Activated CD4-positive, alpha-beta memory T cell treated with anti-CD3 and anti-CD28 coated beads, Interleukin-2, amount 10 ng/mL, durations not matched to agents 7 days and 5 days (primary cell): Measurements from ENCODE around the gene CA10. TPM values are rescaled to one million over a fixed set of nuclear protein-coding genes. Genes with fewer than 3 reads are reported as not detected.

ENCODE experiments used
- CTCF ChIA-PET: fragments of 350-600 bp; sonication (Branson Sonifier 250); formaldehyde crosslinking; loops from one replicate; lab custom pipeline; 2021; ENCODE audit warnings: antibody characterized with exemption, inconsistent platforms; lab: Charles Lee
- POLR2A ChIA-PET: fragments of 350-600 bp; sonication (Branson Sonifier 250); formaldehyde crosslinking; loops from one replicate; lab custom pipeline; 2021; ENCODE audit warnings: antibody characterized with exemption; lab: Charles Lee
- DNase-seq: peaks from one replicate; pipeline ENCODE4 v3.0.0-alpha.2; 2020
- H3K27ac Mint-ChIP-seq: one replicate; pipeline ENCODE4 v1.8.0; 2021; ENCODE audit warnings: mild to moderate bottlenecking, mixed read lengths
- H3K27me3 Mint-ChIP-seq: one replicate; pipeline ENCODE4 v1.8.0; 2021; ENCODE audit warnings: mixed read lengths
- H3K36me3 Mint-ChIP-seq: one replicate; pipeline ENCODE4 v1.8.0; 2021; ENCODE audit warnings: low read depth, mixed read lengths
- H3K4me1 Mint-ChIP-seq: one replicate; pipeline ENCODE4 v1.8.0; 2021; ENCODE audit warnings: mixed read lengths
- H3K4me3 Mint-ChIP-seq: one replicate; pipeline ENCODE4 v1.8.0; 2021; ENCODE audit warnings: mild to moderate bottlenecking, mixed read lengths
- H3K9me3 Mint-ChIP-seq: one replicate; pipeline ENCODE4 v1.8.0; 2021; ENCODE audit warnings: mixed read lengths
- total RNA-seq, 2 experiments: library from RNA; stranded (reverse); gene quantifications; one replicate each; pipeline ENCODE4 v1.2.3, GENCODE V29; 2021

The CA10 gene
- total RNA-seq, 2 experiments from 2014 or later = not detected

GRCh38 chr17:51802544-51802943 lies 356.0 kb downstream of the CA10 start:
- Mint-ChIP-seq H3K27me3 (no peaks in the 10 kb centered on the region), H3K9me3 (peaks cover under 1% of the 10 kb centered on the region), H3K27ac (no peak overlapping the region), H3K36me3 (no peaks in the 10 kb centered on the region), H3K4me1 (no peaks in the 10 kb centered on the region), H3K4me3 (no peak overlapping the region)
- DNase-seq = no peak
- ChIA-PET CTCF (interaction anchor here (0.9 kb wide), 1 partner anchor 58 kb away, joined by 3 read pairs; no protein-coding TSS in a partner anchor), POLR2A (no interaction called here)

DNA sequence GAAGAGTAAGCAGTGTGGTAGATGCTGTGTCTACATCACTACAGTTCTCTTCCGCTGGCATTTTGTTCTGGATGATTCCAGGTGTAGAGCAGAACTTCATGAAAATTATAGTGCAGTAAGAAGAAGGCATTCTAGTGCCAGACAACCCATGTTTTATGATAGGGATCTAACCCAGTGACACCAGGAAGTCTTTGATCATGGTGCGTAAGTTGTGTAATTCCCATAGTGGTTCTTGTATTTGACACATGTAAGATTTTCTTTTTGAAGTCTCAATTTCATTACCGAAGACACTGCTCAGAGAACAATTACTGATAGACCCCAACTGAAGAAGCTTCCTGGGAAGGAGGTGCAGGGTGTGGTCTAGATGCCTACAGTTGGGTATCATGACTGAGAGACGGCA lies 356.9 kb downstream of the CA10 start:
- ChIA-PET POLR2A (no interaction called here), CTCF (no interaction called here)
- H3K9me3 Mint-ChIP-seq = no peaks in the 10 kb centered on the region
- no peak for DNase-seq
- no peak overlapping the region for H3K4me3 Mint-ChIP-seq
- H3K27ac Mint-ChIP-seq = no peak overlapping the region
- H3K27me3 Mint-ChIP-seq = no peaks in the 10 kb centered on the region
- no peaks in the 10 kb centered on the region for H3K36me3 Mint-ChIP-seq
- no peaks in the 10 kb centered on the region for H3K4me1 Mint-ChIP-seq

DNA sequence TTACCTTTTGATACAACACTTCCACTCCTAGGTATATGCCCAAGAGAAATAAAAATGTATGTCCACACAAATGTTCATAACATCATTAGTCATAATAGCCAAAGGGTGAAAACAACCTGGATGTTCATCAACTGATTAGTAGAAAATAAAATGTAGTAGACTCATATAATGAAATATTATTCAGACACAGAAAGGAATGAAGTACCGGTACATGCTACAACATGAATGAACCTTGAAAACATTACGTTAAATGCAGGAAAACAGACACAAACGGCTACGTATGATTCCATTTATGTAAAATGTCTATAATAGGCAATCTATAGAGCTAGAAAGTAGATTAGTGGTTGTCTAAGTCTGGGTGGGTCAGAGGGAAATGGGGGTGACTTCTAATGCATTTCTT lies 358.5 kb downstream of the CA10 start:
- H3K4me1 Mint-ChIP-seq = no peaks in the 10 kb centered on the region
- DNase-seq = no peak
- no peak overlapping the region for H3K4me3 Mint-ChIP-seq
- CTCF ChIA-PET = no interaction called here
- no peaks in the 10 kb centered on the region for H3K27me3 Mint-ChIP-seq
- no peak overlapping the region for H3K27ac Mint-ChIP-seq
- H3K9me3 Mint-ChIP-seq = no peaks in the 10 kb centered on the region
- H3K36me3 Mint-ChIP-seq = no peaks in the 10 kb centered on the region
- POLR2A ChIA-PET = no interaction called here

GRCh38 chr17:51799240-51799639 lies 359.3 kb downstream of the CA10 start:
- H3K9me3 Mint-ChIP-seq = no peaks in the 10 kb centered on the region
- no peak overlapping the region for H3K4me3 Mint-ChIP-seq
- no peak for DNase-seq
- no peak overlapping the region for H3K27ac Mint-ChIP-seq
- CTCF ChIA-PET = no interaction called here
- POLR2A ChIA-PET = no interaction called here
- no peaks in the 10 kb centered on the region for H3K36me3 Mint-ChIP-seq
- H3K27me3 Mint-ChIP-seq = no peaks in the 10 kb centered on the region
- H3K4me1 Mint-ChIP-seq = no peaks in the 10 kb centered on the region

GRCh38 chr17:51797150-51797549 lies 361.4 kb downstream of the CA10 start:
- POLR2A ChIA-PET = no interaction called here
- no peak for DNase-seq
- H3K36me3 Mint-ChIP-seq = no peaks in the 10 kb centered on the region
- no peaks in the 10 kb centered on the region for H3K27me3 Mint-ChIP-seq
- H3K4me3 Mint-ChIP-seq = no peak overlapping the region
- H3K4me1 Mint-ChIP-seq = no peaks in the 10 kb centered on the region
- H3K9me3 Mint-ChIP-seq = no peaks in the 10 kb centered on the region
- CTCF ChIA-PET = no interaction called here
- H3K27ac Mint-ChIP-seq = no peak overlapping the region

DNA sequence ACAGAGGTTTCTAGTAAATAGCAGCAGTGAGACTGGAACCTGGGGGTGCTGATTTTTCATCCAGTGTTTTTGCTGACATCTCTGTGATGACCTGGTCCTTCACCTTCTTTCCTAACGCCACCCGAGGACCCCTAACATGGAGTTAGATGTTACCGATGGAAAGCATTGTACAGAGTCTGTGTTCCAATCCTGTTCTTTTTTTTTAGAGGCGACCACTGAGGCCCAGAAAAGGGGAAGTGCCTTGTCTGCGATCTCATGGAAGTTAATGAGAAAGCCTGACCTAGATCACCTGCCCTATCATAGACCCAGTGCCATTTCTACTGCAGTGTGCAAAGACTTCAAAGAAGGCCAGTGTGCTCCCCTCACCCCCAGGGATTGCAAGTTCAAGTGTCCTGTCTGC lies 362.5 kb downstream of the CA10 start:
- POLR2A ChIA-PET = no interaction called here
- H3K27ac Mint-ChIP-seq = no peak overlapping the region
- H3K4me3 Mint-ChIP-seq = no peak overlapping the region
- no peaks in the 10 kb centered on the region for H3K9me3 Mint-ChIP-seq
- no peak for DNase-seq
- no peaks in the 10 kb centered on the region for H3K36me3 Mint-ChIP-seq
- H3K4me1 Mint-ChIP-seq = no peaks in the 10 kb centered on the region
- no peaks in the 10 kb centered on the region for H3K27me3 Mint-ChIP-seq
- CTCF ChIA-PET = no interaction called here

GRCh38 chr17:51795401-51795800 lies 363.1 kb downstream of the CA10 start:
- Mint-ChIP-seq H3K4me3 (no peak overlapping the region), H3K27me3 (no peaks in the 10 kb centered on the region), H3K4me1 (no peaks in the 10 kb centered on the region), H3K9me3 (no peaks in the 10 kb centered on the region), H3K27ac (no peak overlapping the region), H3K36me3 (no peaks in the 10 kb centered on the region)
- DNase-seq = no peak
- CTCF ChIA-PET = no interaction called here
- POLR2A ChIA-PET = no interaction called here

DNA sequence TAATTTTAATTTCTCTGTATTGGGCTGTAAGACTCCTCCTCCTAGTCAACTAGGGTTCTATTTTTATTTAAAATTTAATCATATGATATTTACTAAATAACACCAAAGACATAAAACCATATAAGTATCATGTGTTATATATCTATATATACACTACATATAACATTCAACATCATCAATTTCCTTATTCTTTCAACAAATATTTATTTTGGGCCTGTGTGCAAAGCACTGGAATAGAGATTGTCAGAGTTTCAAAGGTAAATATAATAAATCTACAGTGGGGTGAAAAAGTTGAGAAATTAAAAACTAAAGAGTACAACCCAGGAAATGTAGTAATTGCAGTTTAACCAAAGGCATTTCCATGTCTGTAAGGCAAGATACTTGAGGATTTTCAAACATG lies 364.0 kb downstream of the CA10 start:
- ChIA-PET POLR2A (no interaction called here), CTCF (no interaction called here)
- H3K27ac Mint-ChIP-seq = no peak overlapping the region
- H3K9me3 Mint-ChIP-seq = no peaks in the 10 kb centered on the region
- no peaks in the 10 kb centered on the region for H3K27me3 Mint-ChIP-seq
- DNase-seq = no peak
- no peaks in the 10 kb centered on the region for H3K36me3 Mint-ChIP-seq
- no peak overlapping the region for H3K4me3 Mint-ChIP-seq
- H3K4me1 Mint-ChIP-seq = no peaks in the 10 kb centered on the region

- no peaks in the 10 kb centered on the region for H3K4me1 Mint-ChIP-seq
- ChIA-PET POLR2A (no interaction called here), CTCF (no interaction called here)
- DNase-seq = no peak
- H3K27me3 Mint-ChIP-seq = no peaks in the 10 kb centered on the region
- no peak overlapping the region for H3K4me3 Mint-ChIP-seq
- H3K9me3 Mint-ChIP-seq = no peaks in the 10 kb centered on the region
- no peaks in the 10 kb centered on the region for H3K36me3 Mint-ChIP-seq
- H3K27ac Mint-ChIP-seq = no peak overlapping the region
These were observed 364.8 kb downstream of the CA10 start for GRCh38 chr17:51793686-51794085.

- Mint-ChIP-seq H3K9me3 (no peaks in the 10 kb centered on the region), H3K27ac (no peak overlapping the region), H3K27me3 (no peaks in the 10 kb centered on the region), H3K36me3 (no peaks in the 10 kb centered on the region), H3K4me1 (peaks cover 4% of the 10 kb centered on the region), H3K4me3 (no peak overlapping the region)
- CTCF ChIA-PET = no interaction called here
- no peak for DNase-seq
- POLR2A ChIA-PET = no interaction called here
These were observed 379.7 kb downstream of the CA10 start for GRCh38 chr17:51778842-51779241.

- H3K9me3 Mint-ChIP-seq = no peaks in the 10 kb centered on the region
These were observed 388.3 kb downstream of the CA10 start for GRCh38 chr17:51770027-51770759.

GRCh38 chr17:51769231-51769630 lies 389.3 kb downstream of the CA10 start:
- H3K9me3 Mint-ChIP-seq = no peaks in the 10 kb centered on the region
- DNase-seq = no peak
- peaks cover 9% of the 10 kb centered on the region for H3K4me1 Mint-ChIP-seq
- H3K27ac Mint-ChIP-seq = no peak overlapping the region
- no peak overlapping the region for H3K4me3 Mint-ChIP-seq
- H3K36me3 Mint-ChIP-seq = no peaks in the 10 kb centered on the region
- ChIA-PET CTCF (no interaction called here), POLR2A (no interaction called here)
- no peaks in the 10 kb centered on the region for H3K27me3 Mint-ChIP-seq

More at GRCh38 chr17:51770027-51770759, 388.3 kb downstream of the CA10 start:
- Mint-ChIP-seq H3K27me3 (no peaks in the 10 kb centered on the region), H3K27ac (no peak overlapping the region), H3K4me1 (peaks cover 9% of the 10 kb centered on the region), H3K36me3 (no peaks in the 10 kb centered on the region), H3K4me3 (no peak overlapping the region)
- DNase-seq = no peak
- ChIA-PET POLR2A (no interaction called here), CTCF (no interaction called here)

GRCh38 chr17:51768706-51769105 lies 389.8 kb downstream of the CA10 start:
- DNase-seq = no peak
- CTCF ChIA-PET = no interaction called here
- Mint-ChIP-seq H3K27ac (no peak overlapping the region), H3K9me3 (no peaks in the 10 kb centered on the region), H3K4me3 (no peak overlapping the region), H3K27me3 (peaks cover under 1% of the 10 kb centered on the region), H3K36me3 (no peaks in the 10 kb centered on the region), H3K4me1 (peaks cover 9% of the 10 kb centered on the region)
- POLR2A ChIA-PET = no interaction called here

GRCh38 chr17:51767287-51767686 lies 391.2 kb downstream of the CA10 start:
- Mint-ChIP-seq H3K27me3 (peaks cover 3% of the 10 kb centered on the region), H3K9me3 (no peaks in the 10 kb centered on the region), H3K4me1 (peaks cover 9% of the 10 kb centered on the region), H3K4me3 (no peak overlapping the region), H3K36me3 (no peaks in the 10 kb centered on the region), H3K27ac (no peak overlapping the region)
- ChIA-PET CTCF (interaction anchor here (1.1 kb wide), 1 partner anchor 31 kb away, joined by 3 read pairs; no protein-coding TSS in a partner anchor), POLR2A (no interaction called here)
- DNase-seq = no peak
